ENCODE data around the gene MAGI2.

Gene MAGI2

GRCh38 chr7:78195281-78195680 lies 1258.2 kb downstream of the MAGI2 start:
- no peak for DNase-seq

GRCh38 chr7:78194611-78195010 lies 1258.9 kb downstream of the MAGI2 start:
- no peak for DNase-seq

GRCh38 chr7:78191475-78192079 lies 1261.9 kb downstream of the MAGI2 start:
- DNase-seq, result no peak

GRCh38 chr7:78189762-78190161 lies 1263.7 kb downstream of the MAGI2 start:
- no peak for DNase-seq

DNA sequence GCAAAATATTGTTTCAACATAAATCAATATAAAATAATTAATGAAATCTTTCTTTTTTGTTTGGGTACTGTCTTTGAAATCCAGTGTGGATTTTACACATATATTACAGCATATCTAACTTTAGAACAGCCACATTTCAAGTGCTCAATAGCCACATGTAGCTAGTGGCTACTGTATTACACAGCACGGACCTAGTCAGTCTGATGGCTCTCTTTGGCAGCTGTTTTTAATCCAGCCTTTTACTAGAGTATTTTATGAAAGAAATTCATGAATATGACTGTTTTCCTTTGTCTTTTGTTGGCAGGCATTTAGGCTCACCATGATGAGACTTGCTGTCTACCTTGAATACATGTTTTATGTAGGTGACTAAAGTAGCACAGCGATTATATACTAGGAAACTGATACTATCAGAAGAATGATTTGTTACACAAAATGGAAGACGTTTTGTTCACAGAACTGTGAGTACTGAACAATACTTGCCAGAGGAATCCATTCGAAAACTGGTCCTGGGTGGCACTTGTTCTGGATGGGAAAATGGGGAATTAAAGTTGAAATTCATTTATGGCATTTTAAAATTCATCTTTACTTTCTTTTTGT lies 1268.2 kb downstream of the MAGI2 start:
- no peak for DNase-seq

DNA sequence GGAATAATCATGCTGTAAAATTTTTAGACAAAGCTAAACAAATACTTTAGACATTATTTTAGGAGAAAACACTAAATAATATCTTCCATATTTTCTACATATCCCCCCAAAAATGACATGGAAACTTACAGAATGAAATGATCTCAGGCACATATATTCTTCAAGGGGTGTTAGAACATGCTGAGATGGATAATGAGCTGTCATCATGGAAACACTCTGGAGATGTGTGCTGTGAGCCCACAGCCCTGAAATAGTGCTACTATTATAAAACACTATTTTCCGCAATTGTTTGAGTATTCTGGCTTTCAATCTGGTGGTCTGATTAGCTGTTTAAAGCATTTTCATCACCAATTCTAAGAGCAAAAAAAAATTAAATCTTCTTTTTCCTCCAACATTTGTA lies 1269.2 kb downstream of the MAGI2 start:
- DNase-seq, result no peak

DNA sequence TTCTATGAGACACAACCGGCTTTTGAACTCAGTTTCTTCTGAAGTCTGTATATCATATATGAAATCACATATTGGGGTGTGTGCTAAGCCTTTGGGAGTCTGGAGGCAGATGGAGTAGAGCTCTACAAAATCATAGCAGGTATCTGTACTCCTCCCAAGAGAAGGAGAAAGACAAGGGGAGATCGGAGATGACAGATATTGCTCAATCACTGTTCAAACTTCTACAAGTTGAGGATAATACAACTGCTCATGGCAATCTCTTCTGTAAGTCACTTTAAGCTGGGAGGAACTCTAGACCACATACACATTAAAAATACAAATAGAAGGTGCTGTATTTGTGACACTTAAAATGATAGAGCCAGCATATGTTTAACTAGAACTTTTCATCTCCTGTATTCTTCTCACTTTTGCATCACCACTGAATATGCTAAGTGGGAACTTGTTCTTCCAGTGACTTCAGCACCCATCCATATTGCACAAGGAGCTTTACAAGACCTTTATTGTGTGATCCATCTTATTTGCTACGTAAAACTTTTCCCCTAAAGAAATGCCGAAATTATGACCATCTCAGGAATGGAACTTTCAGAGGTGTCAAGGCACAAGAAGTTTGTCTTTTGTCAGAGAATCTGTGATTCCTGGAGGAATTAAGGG lies 1273.5 kb downstream of the MAGI2 start:
- no peak for DNase-seq

DNA sequence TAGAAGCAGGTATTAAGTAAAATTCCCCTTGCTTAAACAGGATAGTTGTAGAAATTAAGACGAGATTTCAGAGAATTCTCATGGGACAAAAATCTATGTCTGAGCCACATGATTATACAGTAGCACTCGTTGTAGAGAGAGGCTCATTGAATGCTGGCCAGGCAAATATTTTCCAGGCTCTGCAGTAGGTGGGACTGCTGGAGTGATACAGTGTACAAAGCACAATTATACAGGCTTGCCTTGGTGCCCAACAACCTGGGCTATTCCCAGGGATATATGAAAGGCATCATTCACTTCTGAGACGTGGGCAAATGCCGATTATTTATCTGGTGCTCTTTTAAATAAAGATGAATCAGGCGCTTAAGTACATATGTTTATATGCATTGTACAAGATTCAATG lies 1274.3 kb downstream of the MAGI2 start:
- DNase-seq, result no peak

DNA sequence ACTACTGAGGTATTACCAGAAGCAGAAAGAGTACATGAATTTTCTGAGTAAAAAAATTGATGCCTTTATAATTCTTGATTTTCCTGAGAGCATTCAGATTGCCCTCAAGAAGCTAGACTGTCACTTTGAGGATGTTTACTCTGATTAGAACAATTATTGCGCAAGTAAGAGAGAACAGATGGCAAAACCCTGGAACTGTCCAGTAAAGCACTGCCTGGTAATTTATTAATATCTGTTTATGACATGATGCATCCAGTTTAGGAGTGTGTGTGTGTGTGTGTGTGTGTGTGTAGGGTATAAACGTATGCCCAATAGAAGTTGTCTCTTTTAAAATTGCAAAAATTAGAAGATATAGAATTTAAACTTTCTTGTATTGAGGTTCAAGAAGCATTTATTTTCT lies 1275.1 kb downstream of the MAGI2 start:
- DNase-seq, result no peak

DNA sequence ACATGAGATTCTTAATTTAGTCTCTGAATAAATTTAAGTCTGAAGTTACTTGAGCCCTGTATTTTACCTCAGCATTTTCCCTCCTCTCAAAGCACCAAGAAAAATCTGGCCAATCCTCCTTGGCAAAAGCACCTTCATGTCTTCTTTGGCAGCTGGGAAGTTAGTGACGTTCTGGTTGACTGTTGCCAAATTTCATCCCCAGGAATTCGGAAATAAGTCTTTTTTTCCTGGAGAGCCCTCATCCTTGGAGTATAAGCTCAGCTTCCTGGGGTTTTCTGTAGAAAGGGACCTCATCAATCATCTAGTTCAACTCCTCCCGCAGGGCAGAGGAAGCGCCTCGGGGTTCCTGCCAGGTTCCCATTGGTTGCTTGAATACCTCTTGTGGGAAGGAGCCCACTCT lies 1277.3 kb downstream of the MAGI2 start:
- no peak for DNase-seq

DNA sequence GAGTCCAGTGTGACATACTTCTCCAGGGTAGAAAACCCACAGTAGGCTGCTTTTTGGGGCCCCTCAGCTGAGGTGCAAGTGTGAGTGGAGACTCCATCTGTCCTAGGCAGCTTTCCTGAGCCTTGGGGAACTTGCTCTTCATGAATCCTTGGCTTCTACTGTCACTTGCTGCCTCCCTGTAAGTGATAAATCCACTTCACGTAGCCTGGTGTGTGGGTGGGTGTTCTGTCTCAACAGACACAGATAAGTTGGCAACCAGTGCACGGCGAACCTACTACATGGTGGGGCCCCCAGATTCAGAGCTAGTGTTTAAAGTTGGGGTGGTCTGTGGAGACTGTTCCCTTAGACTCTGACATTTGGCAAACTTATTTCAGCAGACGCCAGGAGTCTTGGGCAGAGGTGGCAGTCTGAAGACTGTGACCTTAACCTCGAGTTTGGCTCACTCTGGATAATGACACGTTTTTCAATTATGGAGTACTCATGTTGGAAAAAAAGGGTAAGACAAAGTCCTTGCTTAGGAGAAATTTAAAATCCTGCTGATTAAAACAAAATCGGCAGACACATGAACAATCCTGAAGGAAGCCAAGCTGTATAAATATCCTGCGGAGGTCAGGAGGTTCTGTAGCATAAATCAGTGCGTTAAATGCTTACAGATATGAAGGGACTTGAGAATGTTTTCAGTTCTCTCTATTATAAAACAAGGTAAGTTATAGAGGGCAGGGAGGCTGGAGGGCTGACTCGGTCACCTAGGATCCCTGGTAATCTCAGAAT lies 1278.0 kb downstream of the MAGI2 start:
- no peak for DNase-seq

- DNase-seq, result no peak
Measured at GRCh38 chr7:78173666-78174065, 1279.8 kb downstream of the MAGI2 start.

DNA sequence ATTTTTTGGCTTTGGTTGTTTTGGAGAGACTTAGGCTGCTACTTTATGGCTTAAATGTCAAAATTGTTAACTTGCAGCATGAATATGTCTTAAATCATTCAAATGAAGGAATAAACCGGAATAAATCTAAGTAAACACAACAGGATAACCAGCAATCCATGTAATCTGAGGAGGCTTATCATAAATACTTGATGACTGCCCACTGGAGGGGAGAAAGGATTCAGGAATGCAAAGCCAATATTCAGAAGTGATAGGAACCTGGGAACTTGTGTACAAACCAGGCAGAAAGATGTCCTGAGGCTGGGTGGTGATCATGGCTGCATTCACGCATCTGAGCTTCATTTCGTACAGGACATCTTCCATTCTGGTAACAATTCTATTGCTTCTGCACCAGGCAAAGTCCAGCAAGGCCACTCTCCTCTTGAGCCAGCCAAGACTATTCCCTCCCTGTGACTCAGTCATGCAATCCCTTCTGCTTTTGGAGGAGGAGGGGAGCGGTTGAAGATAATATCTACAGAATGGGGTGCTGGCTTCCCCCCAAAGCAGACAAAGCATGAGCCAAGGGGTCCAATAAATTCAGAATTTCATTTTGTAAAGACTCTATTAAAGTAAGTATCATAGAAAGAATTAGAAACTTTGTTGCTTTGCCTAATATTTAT lies 1280.4 kb downstream of the MAGI2 start:
- DNase-seq, result no peak

DNA sequence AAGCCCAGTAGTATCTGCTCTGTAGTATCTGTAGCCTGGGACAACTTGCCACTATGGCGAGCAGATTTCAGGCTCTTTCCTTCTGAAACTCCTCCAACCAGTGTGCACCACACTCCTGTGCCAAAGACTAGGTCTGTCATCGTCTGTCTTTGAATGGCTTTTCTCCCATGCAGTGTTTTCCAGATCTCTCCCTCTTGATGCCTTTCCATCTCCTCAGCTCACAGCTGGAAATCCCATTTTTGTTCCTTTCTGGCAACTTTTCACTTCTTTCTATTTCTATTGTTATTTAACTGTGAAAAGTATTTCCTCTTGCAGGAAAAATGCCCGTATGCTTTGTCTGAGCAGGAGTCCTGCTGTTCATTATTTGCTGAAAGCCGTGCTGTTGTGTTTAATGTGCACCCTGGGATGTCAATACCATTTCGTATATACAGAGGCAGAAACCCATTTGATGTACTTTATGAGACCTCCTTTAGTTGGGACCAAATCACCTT lies 1281.2 kb downstream of the MAGI2 start:
- no peak for DNase-seq

DNA sequence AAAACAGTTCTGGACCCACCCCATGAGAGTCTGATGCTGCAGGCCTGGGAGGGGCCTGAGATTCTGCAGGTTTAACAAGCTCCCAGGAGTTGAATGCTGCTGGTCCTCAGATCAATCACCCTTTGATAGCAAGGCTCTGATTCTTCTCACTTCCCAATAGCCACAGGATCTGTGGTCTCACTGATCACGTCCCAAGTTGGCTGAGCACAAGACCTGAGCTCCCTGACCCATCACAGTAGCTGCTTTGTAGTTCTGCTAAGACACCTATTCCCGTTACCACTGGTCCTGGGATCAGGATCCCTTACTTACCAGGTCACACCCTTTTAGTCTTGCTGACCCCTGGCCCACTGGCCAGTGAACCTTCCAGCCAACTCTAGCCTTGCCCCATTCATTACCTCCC lies 1282.1 kb downstream of the MAGI2 start:
- DNase-seq, result no peak

GRCh38 chr7:78170815-78171214 lies 1282.7 kb downstream of the MAGI2 start:
- DNase-seq, result no peak

DNA sequence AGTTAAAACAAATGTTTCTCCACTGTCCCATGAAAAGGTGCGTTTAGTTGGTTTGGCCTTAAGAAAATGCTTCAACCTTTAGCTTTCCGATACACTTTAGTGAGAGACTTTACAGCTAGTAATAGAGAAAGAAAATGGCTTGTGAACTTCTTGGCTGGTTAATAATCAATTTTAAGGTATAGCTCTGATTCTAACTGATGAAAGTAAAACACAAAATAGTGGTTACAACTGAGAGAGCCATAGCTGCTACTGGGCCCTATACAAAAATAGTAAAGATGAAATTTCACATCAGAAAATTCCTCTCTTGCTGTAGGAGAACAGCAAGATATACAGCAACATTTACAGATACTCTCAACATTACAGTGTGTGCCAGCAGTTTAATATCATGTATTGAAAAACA lies 1283.5 kb downstream of the MAGI2 start:
- DNase-seq, result no peak

GRCh38 chr7:78168865-78169264 lies 1284.6 kb downstream of the MAGI2 start:
- DNase-seq, result no peak

DNA sequence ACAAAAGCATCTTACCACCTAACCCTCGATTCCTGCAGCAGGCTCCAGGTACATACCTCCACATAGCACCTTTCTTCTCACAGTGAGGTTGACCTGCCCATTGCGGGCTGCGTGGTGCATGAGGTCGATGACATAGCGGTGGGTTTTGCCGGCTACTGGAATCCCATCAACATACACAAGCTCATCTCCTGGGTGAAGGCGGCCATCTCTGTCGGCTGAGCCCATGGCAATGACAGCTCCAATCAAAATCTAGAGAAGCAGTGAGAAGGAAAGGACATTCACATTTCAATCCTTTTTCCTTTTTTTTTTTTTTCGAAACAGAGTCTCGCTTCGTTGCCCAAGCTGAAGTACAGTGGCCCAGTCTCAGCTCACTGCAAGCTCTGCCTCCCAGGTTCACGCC lies 1285.6 kb downstream of the MAGI2 start:
- DNase-seq, result no peak

DNA sequence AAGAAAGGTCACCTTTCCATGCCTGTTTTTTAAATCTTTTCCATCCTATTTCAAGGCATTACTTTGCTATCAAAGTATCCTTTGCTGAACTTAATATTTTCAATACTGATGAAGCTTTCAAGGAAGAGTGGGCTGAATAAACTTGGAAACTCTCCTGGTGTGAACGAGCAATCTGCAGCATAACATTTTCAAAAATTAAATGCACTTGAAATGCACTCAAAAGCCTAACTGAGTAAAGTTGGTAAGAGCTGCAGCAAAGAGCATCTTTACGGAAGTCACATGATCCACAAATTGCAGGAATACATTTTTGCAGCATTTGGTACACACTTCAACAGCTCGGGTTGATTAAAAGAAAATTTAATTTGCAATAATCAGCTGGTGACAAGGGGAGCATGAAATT lies 1287.6 kb downstream of the MAGI2 start:
- DNase-seq, result no peak

DNA sequence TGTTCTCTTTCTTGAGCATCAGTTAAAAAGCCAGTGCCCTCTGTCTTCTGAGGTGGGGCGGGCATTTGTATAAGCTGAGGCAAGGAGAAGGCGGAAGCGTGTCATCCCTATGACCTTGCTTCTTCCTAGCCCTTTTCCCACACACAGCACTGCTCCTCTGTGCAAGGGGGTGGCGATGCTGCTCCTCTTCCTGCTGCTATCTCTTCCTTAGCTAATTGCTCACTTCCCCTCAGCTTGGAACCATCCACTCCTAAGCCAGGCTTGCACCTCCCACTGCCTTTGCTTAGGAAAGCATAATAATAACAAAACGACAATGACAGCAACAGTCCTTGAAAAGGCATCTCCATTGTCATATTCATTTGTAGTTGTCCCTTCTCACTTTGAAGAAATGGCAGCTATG lies 1288.0 kb downstream of the MAGI2 start:
- no peak for DNase-seq

GRCh38 chr7:78164459-78164858 lies 1289.0 kb downstream of the MAGI2 start:
- no peak for DNase-seq

DNA sequence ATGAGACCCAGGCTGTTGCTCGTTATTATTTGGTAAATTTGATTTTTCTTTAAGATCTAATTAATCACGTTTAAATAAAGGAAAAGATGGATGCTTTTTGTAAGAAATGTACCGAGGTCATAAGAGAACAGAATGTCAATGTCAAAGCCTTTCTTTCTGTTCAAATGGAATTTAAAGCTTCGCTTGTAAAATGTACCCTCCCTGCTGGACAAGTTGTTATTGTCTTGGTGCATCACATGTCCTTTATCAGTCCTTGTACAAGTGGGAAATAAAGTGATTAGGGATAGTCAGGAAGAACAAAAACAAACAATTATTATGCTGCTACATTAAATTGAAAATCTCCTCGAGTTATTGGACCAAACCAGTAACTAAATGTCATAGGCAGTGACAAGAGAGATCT lies 1291.7 kb downstream of the MAGI2 start:
- DNase-seq, result no peak

Measured in cortex of kidney (tissue), 1 donor.